Stimulated activated CD8-positive, alpha-beta memory T cell treated with anti-CD3 and anti-CD28 coated beads, Interleukin-15, amount 100 ng/mL, for 48 hours (primary cell): Measurements from ENCODE around the gene ATE1.
"Not testable (repeated sequence)": the region's sequence is repeated elsewhere in the genome, so short reads cannot be mapped to it uniquely, and the experiment has no call there.

ENCODE experiments used
- DNase-seq, 2 donors: peaks; one replicate each; pipeline ENCODE4 v3.0.0-alpha.2; 2020; ENCODE audit warnings: low read depth in 2 of 2

The ATE1 gene

GRCh38 chr10:121739114-121739513 is 188.7 kb downstream of the ATE1 start:
- DNase-seq: no peak

- DNase-seq: no peak
These were observed 191.3 kb downstream of the ATE1 start for GRCh38 chr10:121736315-121737130.

- no peak for DNase-seq
These were observed 192.6 kb downstream of the ATE1 start for GRCh38 chr10:121735263-121735662.

- DNase-seq: no peak
These were observed 193.2 kb downstream of the ATE1 start for GRCh38 chr10:121734589-121735045.

GRCh38 chr10:121732656-121733445 is 195.0 kb downstream of the ATE1 start:
- DNase-seq: no peak

- no peak for DNase-seq
These were observed 195.7 kb downstream of the ATE1 start for GRCh38 chr10:121732172-121732571.

- no peak for DNase-seq
These were observed 203.5 kb downstream of the ATE1 start for GRCh38 chr10:121724282-121724681.

GRCh38 chr10:121722665-121723064 is 205.2 kb downstream of the ATE1 start:
- DNase-seq: no peak

GRCh38 chr10:121721257-121721656 is 206.6 kb downstream of the ATE1 start:
- no peak for DNase-seq

GRCh38 chr10:121715969-121716368 is 211.9 kb downstream of the ATE1 start:
- DNase-seq: no peak

- DNase-seq: no peak
These were observed 212.8 kb downstream of the ATE1 start for GRCh38 chr10:121715076-121715475.

GRCh38 chr10:121713486-121713885 is 214.3 kb downstream of the ATE1 start:
- DNase-seq: no peak

- no peak for DNase-seq
These were observed 216.9 kb downstream of the ATE1 start for GRCh38 chr10:121710971-121711370.

- no peak for DNase-seq
These were observed 217.6 kb downstream of the ATE1 start for GRCh38 chr10:121710207-121710606.

- DNase-seq: no peak
These were observed 218.2 kb downstream of the ATE1 start for GRCh38 chr10:121709675-121710073.

GRCh38 chr10:121708728-121709674 is 218.8 kb downstream of the ATE1 start:
- DNase-seq: no peak

- no peak for DNase-seq
These were observed 225.2 kb downstream of the ATE1 start for GRCh38 chr10:121702351-121703320.

- DNase-seq: no peak
These were observed 227.4 kb downstream of the ATE1 start for GRCh38 chr10:121700416-121700815.

GRCh38 chr10:121699703-121700102 is 228.1 kb downstream of the ATE1 start:
- DNase-seq: not testable (repeated sequence)

GRCh38 chr10:121698902-121699301 is 228.9 kb downstream of the ATE1 start:
- no peak for DNase-seq

GRCh38 chr10:121698336-121698735 is 229.5 kb downstream of the ATE1 start:
- no peak for DNase-seq
